Glutamatergic neuron (in vitro differentiated cells): Measurements from ENCODE around the gene RHOC. TPM values are rescaled to one million over a fixed set of nuclear protein-coding genes. Genes with fewer than 3 reads are reported as not detected.

ENCODE experiments used
- DNase-seq: peaks from one replicate; pipeline ENCODE4 v3.0.0; 2022
- H3K27ac Mint-ChIP-seq: one replicate; pipeline ENCODE4 v1.8.0; 2020; ENCODE audit warnings: mild to moderate bottlenecking, mixed read lengths, inconsistent platforms; ENCODE audit not compliant: unreplicated experiment
- H3K27me3 Mint-ChIP-seq: one replicate; pipeline ENCODE4 v1.8.0; 2020; ENCODE audit warnings: mild to moderate bottlenecking, moderate library complexity, mixed read lengths, inconsistent platforms; ENCODE audit not compliant: unreplicated experiment
- H3K36me3 Mint-ChIP-seq: one replicate; pipeline ENCODE4 v1.8.0; 2020; ENCODE audit warnings: mild to moderate bottlenecking, mixed read lengths, inconsistent platforms; ENCODE audit not compliant: unreplicated experiment
- H3K4me1 Mint-ChIP-seq: one replicate; pipeline ENCODE4 v1.8.0; 2020; ENCODE audit warnings: mild to moderate bottlenecking, low read depth, mixed read lengths, inconsistent platforms; ENCODE audit not compliant: unreplicated experiment
- H3K4me3 Mint-ChIP-seq: one replicate; pipeline ENCODE4 v1.8.0; 2020; ENCODE audit warnings: mild to moderate bottlenecking, mixed read lengths, inconsistent platforms; ENCODE audit not compliant: unreplicated experiment
- H3K9me3 Mint-ChIP-seq: one replicate; pipeline ENCODE4 v1.8.0; 2020; ENCODE audit warnings: mild to moderate bottlenecking, moderate library complexity, mixed read lengths, inconsistent platforms; ENCODE audit not compliant: unreplicated experiment
- total RNA-seq: library from RNA; stranded (reverse); fragmentation: NEBNext Ultra II Directional; extraction: Animal tissue kit (Norgen Biotek cat#: 25700); gene quantifications from one replicate; pipeline ENCODE4 v1.2.1, GENCODE V29; 2021; ENCODE audit not compliant: unreplicated experiment
- TF ChIP-seq, protein P1 (sequence below): fragments of 200-600 bp; sonication (generic); IDR thresholded peaks from one replicate; pipeline ENCODE4 v1.5.0; 2021; ENCODE audit not compliant: partially characterized antibody, unreplicated experiment

Gene RHOC
- total RNA-seq, 1 donor from 2014 or later: 130 TPM

DNA sequence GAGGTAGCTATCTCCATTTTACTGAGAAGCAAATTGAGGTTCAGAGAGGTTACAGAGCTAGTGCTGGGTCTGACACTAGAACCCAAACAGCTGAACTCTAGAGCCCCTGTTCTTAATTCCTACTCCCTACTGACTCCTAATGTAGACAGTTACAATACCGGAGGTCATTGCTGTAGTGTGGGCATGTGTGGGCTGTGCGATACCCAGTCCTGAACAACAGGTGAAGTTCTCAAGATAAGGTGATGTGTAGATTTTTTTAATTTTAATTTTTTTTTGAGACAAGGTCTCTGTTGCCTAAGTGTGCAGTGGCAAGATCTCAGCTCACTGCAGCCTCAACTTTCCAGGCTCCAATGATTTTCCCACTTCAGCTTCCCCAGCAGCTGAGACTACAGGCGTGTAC lies 1.6 kb upstream of the RHOC start:
- Mint-ChIP-seq H3K27me3 (peaks cover 13% of the 10 kb centered on the region), H3K4me1 (peaks cover 13% of the 10 kb centered on the region), H3K9me3 (peaks cover 18% of the 10 kb centered on the region), H3K27ac (no peak overlapping the region), H3K4me3 (no peak overlapping the region), H3K36me3 (no peaks in the 10 kb centered on the region)
- no peak for DNase-seq
- TF ChIP-seq, protein P1, sequence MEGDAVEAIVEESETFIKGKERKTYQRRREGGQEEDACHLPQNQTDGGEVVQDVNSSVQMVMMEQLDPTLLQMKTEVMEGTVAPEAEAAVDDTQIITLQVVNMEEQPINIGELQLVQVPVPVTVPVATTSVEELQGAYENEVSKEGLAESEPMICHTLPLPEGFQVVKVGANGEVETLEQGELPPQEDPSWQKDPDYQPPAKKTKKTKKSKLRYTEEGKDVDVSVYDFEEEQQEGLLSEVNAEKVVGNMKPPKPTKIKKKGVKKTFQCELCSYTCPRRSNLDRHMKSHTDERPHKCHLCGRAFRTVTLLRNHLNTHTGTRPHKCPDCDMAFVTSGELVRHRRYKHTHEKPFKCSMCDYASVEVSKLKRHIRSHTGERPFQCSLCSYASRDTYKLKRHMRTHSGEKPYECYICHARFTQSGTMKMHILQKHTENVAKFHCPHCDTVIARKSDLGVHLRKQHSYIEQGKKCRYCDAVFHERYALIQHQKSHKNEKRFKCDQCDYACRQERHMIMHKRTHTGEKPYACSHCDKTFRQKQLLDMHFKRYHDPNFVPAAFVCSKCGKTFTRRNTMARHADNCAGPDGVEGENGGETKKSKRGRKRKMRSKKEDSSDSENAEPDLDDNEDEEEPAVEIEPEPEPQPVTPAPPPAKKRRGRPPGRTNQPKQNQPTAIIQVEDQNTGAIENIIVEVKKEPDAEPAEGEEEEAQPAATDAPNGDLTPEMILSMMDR: no peak

DNA sequence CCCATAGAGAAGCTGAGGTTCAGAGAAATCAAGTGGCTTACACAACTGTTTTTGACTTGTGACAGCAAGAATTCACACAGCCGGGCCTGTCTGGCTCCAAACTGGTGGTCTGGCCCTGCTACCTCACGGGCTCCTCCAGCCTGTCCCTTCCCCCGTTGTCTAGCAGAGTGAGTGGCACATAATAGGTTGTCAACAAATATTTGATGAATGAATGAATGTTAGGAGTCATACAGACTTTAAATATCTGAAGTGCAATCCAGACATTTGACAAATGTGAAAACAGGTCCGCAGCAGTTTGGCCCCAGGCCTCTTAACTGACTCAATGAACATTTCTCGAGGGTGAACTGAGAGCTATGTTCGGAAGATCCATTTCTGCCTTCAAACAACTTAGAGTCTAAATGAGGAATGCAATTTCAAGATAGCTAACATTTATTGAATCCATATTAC lies 1.1 kb upstream of the RHOC start:
- no peak for DNase-seq
- Mint-ChIP-seq H3K9me3 (peaks cover 18% of the 10 kb centered on the region), H3K4me1 (peaks cover 15% of the 10 kb centered on the region), H3K36me3 (no peaks in the 10 kb centered on the region), H3K4me3 (peak overlapping the region; percentile 87), H3K27me3 (peaks cover 12% of the 10 kb centered on the region), H3K27ac (peak overlapping the region; percentile 25)
- TF ChIP-seq, protein P1: no peak

DNA sequence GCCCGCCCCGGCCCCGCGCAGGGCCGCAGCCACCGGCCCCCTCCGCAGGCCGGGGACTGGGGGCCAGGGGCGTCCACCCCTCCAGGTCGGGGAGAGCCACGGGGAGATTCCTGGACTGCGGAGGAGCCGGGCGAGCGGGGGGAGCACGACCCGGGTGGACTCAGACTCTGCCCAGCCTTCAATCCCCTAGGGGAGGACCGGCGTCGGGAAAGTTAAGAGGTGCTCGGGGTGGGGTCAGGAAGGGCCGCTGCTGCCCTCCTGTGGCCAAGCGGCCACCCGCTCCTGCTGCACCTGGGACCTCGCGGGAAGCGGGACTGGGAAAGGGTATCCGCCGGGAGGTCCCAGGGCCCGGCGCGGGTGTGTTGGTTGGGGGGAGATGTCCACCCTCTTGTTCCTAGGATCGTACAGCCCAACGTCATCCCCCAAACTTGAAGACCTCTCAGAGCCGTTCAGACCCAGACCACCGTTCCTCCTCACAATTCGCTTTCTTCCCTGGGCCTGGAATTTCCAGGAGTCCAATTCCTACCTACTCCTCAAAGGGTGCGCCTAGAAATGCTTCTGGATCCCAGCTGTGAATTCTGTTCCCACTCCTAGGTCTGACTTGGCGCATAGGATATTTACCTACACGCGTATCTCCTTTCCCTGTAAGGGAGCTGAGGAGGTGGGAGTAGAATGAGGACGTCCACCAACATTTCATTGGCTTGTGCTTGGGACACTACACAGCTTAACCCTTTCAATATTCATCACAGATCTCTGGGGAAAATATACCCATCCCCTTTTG lies 484 bp upstream of the RHOC start:
- Mint-ChIP-seq H3K4me1 (peaks cover 17% of the 10 kb centered on the region), H3K27ac (no peak overlapping the region), H3K36me3 (no peaks in the 10 kb centered on the region), H3K9me3 (peaks cover 19% of the 10 kb centered on the region), H3K4me3 (peak overlapping the region; percentile 87), H3K27me3 (peaks cover 9% of the 10 kb centered on the region)
- peak; percentile 91 for DNase-seq
- TF ChIP-seq, protein P1: peak; percentile 71

DNA sequence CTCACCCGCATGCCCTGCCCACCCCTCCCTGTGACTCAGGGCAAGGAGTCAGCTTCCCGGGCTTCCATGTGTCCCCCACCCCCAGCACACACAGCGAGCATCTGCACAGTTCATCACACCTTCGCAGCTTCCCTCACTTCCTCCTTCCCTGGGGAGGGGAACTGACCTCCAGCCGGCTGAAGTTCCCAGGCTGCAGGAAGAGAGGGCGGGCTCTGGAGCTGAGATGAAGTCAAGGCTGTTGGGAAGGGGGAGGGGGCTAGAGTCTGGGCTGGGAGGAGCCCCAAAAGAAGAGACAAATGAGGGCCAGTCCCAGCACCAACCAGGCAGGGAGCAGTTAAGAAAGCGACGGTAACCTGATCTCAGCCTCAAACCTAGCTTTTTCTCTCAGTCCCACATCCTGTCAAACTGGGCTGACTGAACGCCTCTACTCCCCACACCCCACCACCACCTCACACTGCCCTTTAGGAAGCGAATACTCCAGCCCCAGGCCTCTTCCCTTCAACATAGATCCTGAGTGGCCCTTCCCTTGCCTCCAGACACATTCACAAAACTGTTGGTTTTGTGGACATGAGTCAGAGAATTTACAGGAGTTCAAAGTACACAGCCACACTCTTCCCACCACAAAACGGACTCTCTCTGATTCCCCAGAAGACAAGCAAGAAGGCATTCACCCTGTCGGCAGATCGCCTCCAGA lies 1.8 kb downstream of the RHOC start:
- peak; percentile 69 for DNase-seq
- Mint-ChIP-seq H3K36me3 (peaks cover 7% of the 10 kb centered on the region), H3K4me1 (peaks cover 28% of the 10 kb centered on the region), H3K27me3 (peaks cover 12% of the 10 kb centered on the region), H3K4me3 (peak overlapping the region; percentile 98), H3K27ac (peak overlapping the region; percentile 53), H3K9me3 (peaks cover 15% of the 10 kb centered on the region)
- TF ChIP-seq, protein P1: no peak
